Testis (tissue), 5 donors: ENCODE measurements around the gene CST11. TPM values are rescaled to one million over a fixed set of nuclear protein-coding genes. Genes with fewer than 3 reads are reported as not detected.

ENCODE experiments used
- DNase-seq: peaks from one replicate; pipeline ENCODE4 v3.0.0-alpha.2; 2019
- H3K27ac ChIP-seq, 2 donors: fragments of 200-600 bp; sonication (generic); one replicate each; pipeline ENCODE4 v1.5.1; 2019
- H3K27me3 ChIP-seq: fragments of 200-600 bp; sonication (generic); one replicate; pipeline ENCODE4 v1.5.1; 2019
- H3K36me3 ChIP-seq: fragments of 200-600 bp; sonication (generic); one replicate; pipeline ENCODE4 v1.5.1; 2017; ENCODE audit warnings: low read depth; ENCODE audit errors: missing control alignments
- H3K4me1 ChIP-seq: fragments of 200-600 bp; sonication (generic); one replicate; pipeline ENCODE4 v1.5.1; 2019
- H3K4me3 ChIP-seq, 2 donors: fragments of 200-600 bp; sonication (generic); one replicate each; pipeline ENCODE4 v1.5.1; 2017 to 2019
- H3K9me3 ChIP-seq: fragments of 200-600 bp; sonication (generic); one replicate; pipeline ENCODE4 v1.5.1; 2017
- CTCF ChIP-seq, 3 experiments: fragments of 450-650 bp in 2 of 3; fragments of 200-600 bp in 1 of 3; sonication (generic) in 1 of 3; IDR thresholded peaks; one replicate each; pipeline ENCODE4 v1.5.1; 2016 to 2019; ENCODE audit warnings: antibody characterized with exemption in 3 of 3, mild to moderate bottlenecking in 2 of 3, moderate library complexity in 1 of 3
- POLR2A ChIP-seq: fragments of 450-650 bp; IDR thresholded peaks from one replicate; pipeline ENCODE4 v1.6.1; 2017; ENCODE audit warnings: antibody characterized with exemption, mild to moderate bottlenecking, moderate library complexity
- WGBS, 2 donors: methylation state at CpG; one replicate each; pipeline ENCODE4 v1.1.5; 2018; 5-methylcytosine and 5-hydroxymethylcytosine counted together
- intact Hi-C: fragments of 100-400 bp; cut with DNase I; formaldehyde crosslinking; loops from one replicate; pipeline ENCODE4 v1.15.1; 2023; ENCODE audit warnings: low total_unique reads
- long read RNA-seq, 2 donors: transcript quantifications; one replicate each; lab custom pipeline, GENCODE V29; 2026
- polyA plus RNA-seq: library from polyadenylated mRNA; stranded (reverse); fragments of 350-450 nt; fragmentation: Illumina TruSeq; extraction: RNeasy Lipid Tissue Mini Kit (QIAGEN cat#74804); gene quantifications from one replicate; pipeline ENCODE4 v1.2.3, GENCODE V29; 2014; ENCODE audit warnings: low read depth, low replicate concordance; ENCODE audit not compliant: insufficient read depth
- total RNA-seq, 2 donors: library from RNA; depleted of rRNA; stranded (reverse); fragments of >200 nt; gene quantifications; one replicate each; pipeline ENCODE4 v1.2.3, GENCODE V29; 2016

Gene CST11
- total RNA-seq = not detected
- polyA plus RNA-seq = not detected
- long read RNA-seq, donor 1 = 0 reads
- long read RNA-seq, donor 2 = 0 reads

- H3K9me3 ChIP-seq = no peaks in the 10 kb centered on the region
- DNase-seq = no peak
- H3K27ac ChIP-seq = no peak within 1 kb of the TSS
- no peak within 1 kb of the TSS for H3K4me3 ChIP-seq
- no peaks in the 10 kb centered on the region for H3K4me1 ChIP-seq
- TF ChIP-seq CTCF (IDR thresholded peaks at IDR 0.05) (no peak), POLR2A (no peak)
- 50 to 56% methylated on average over 3 to 4 of the region's 4 CpGs for WGBS, 2 donors
- no peaks in the 10 kb centered on the region for H3K36me3 ChIP-seq
- no peaks in the 10 kb centered on the region for H3K27me3 ChIP-seq
- intact Hi-C loops = no loop called here
Observed at GRCh38 chr20:23452776-23453175, at the start of gene CST11. TSS of gene CST11 (minus strand) at chr20:23452876. CDS start at chr20:23452811, 65 bp downstream.

- intact Hi-C loops = no loop called here
- H3K36me3 ChIP-seq = no peaks in the 10 kb centered on the region
- no peaks in the 10 kb centered on the region for H3K4me1 ChIP-seq
- H3K9me3 ChIP-seq = no peaks in the 10 kb centered on the region
- no peak for DNase-seq
- TF ChIP-seq CTCF (IDR thresholded peaks at IDR 0.05) (no peak), POLR2A (no peak)
- H3K27ac ChIP-seq = peak overlapping the region in 1 of 2 donors; percentile 23
- 83 to 88% methylated on average over 4 of the region's 4 CpGs for WGBS, 2 donors
- H3K27me3 ChIP-seq = no peaks in the 10 kb centered on the region
- no peak overlapping the region for H3K4me3 ChIP-seq
Observed at GRCh38 chr20:23501926-23502325, 49.2 kb upstream of the CST11 start.

GRCh38 chr20:23497536-23497935, 44.9 kb upstream of the CST11 start:
- no peaks in the 10 kb centered on the region for H3K36me3 ChIP-seq
- no peaks in the 10 kb centered on the region for H3K9me3 ChIP-seq
- 94 to 100% methylated on average over 1 of the region's 1 CpG for WGBS, 2 donors
- H3K4me1 ChIP-seq = no peaks in the 10 kb centered on the region
- H3K27me3 ChIP-seq = no peaks in the 10 kb centered on the region
- no peak overlapping the region for H3K4me3 ChIP-seq
- DNase-seq = no peak
- H3K27ac ChIP-seq = no peak overlapping the region
- TF ChIP-seq CTCF (IDR thresholded peaks at IDR 0.05) (no peak), POLR2A (no peak)
- intact Hi-C loops = no loop called here

GRCh38 chr20:23493172-23493772, 40.6 kb upstream of the CST11 start:
- H3K9me3 ChIP-seq = no peaks in the 10 kb centered on the region
- no peak overlapping the region for H3K4me3 ChIP-seq
- H3K36me3 ChIP-seq = no peaks in the 10 kb centered on the region
- H3K27ac ChIP-seq = no peak overlapping the region
- WGBS, 2 donors = 82 to 83% methylated on average over 3 of the region's 3 CpGs
- H3K4me1 ChIP-seq = no peaks in the 10 kb centered on the region
- no peak for DNase-seq
- TF ChIP-seq CTCF (IDR thresholded peaks at IDR 0.05) (no peak), POLR2A (no peak)
- H3K27me3 ChIP-seq = no peaks in the 10 kb centered on the region
- intact Hi-C loops = no loop called here

GRCh38 chr20:23492292-23492691, 39.6 kb upstream of the CST11 start:
- no peaks in the 10 kb centered on the region for H3K36me3 ChIP-seq
- H3K4me3 ChIP-seq = no peak overlapping the region
- DNase-seq = no peak
- H3K9me3 ChIP-seq = no peaks in the 10 kb centered on the region
- intact Hi-C loops = no loop called here
- TF ChIP-seq CTCF (IDR thresholded peaks at IDR 0.05) = no peak
- TF ChIP-seq POLR2A = no peak
- no peaks in the 10 kb centered on the region for H3K4me1 ChIP-seq
- H3K27me3 ChIP-seq = no peaks in the 10 kb centered on the region
- H3K27ac ChIP-seq = no peak overlapping the region
